Stimulated activated CD4-positive, alpha-beta T cell treated with anti-CD3 and anti-CD28 coated beads, Interleukin-12 subunit alpha, Interleukin-12 subunit beta, amount 100 ng/mL, for 4 hours (primary cell): ENCODE measurements around the gene MINAR1.
"Not testable (repeated sequence)": the region's sequence is repeated elsewhere in the genome, so short reads cannot be mapped to it uniquely, and the experiment has no call there.

ENCODE experiments used
- DNase-seq: peaks from one replicate; pipeline ENCODE4 v3.0.0-alpha.2; 2020

Gene MINAR1, protein sequence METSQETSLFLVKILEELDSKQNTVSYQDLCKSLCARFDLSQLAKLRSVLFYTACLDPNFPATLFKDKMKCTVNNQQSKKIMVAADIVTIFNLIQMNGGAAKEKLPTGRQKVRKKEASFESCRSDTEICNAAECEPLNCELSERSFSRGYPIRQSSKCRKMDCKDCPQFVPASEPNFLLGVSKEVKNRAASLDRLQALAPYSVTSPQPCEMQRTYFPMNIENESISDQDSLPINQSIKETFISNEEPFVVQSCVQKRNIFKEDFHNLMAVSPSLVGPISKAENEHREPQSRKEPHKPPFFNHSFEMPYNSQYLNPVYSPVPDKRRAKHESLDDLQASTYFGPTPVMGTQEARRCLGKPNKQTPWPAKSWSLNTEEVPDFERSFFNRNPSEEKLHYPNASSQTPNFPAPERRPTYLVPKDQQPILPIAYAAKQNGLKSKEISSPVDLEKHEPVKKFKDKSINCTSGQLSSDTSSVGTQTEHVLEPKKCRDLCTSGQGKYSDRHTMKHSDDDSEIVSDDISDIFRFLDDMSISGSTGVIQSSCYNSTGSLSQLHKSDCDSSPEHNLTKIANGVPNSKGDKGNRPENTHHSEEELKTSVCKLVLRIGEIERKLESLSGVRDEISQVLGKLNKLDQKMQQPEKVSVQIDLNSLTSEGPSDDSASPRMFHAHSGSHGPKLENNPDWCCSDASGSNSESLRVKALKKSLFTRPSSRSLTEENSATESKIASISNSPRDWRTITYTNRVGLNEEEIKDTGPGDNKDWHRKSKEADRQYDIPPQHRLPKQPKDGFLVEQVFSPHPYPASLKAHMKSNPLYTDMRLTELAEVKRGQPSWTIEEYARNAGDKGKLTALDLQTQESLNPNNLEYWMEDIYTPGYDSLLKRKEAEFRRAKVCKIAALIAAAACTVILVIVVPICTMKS

DNA sequence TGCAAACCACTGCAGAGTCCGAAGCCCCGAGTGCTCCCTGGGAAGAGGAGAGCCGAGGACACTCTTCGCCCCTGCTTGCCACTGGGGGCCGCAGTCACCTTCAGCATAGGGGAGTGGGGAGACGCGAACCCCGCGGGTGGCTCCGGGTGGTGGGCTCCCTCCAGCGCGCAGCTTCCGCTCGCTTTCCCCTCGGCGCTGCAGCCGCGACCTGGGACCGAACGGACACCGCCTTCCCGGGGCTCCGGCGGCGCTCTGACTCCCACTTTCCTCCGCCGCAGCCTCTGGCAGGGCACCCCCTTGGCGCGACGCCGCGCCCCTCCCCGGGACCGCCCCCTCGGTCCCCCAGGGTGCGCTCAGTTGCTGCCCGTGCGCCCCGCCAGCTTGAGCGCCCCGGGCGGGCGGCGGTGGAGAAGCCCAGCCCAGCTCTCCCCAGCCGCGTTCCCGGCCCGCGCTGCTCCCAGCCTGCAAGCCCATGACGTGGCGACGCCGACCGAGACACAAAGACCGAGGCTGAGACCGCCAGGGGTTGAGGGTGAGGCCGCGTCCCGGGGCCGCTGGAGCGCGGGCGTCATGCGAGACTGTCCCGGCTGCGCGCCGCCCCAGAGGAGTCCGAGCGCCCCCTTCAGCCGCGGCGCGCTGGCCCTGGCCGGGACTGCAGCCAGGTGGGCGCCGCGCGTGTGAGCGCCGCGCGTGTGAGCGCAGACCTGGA, at the start of gene MINAR1:
Gene MINAR1, plus strand, starts transcription at position 701 of the 709 bp plus-strand sequence. CDS start 23,812 bp downstream, outside the sequence.
- peak; percentile 10 for DNase-seq

DNA sequence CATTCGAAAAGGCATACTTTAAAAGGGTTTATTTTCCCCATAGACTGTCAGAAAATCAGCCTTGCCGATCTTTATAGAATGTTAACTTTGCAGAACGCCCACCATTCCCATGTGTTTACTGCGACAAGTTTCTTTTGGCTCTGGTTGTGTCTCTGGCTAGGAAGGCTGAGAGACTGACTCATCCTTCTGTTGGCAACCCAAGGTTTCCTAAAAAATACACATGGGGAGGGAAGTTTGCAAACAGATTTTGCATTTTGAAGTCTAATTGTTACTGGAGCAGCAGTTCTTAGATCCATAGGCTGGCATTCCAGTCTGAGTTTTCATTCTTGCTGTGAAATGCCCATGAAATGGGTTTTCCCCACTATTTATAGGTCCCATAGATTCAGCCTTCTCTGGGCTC, 37.9 kb upstream of the MINAR1 start:
- no peak for DNase-seq

DNA sequence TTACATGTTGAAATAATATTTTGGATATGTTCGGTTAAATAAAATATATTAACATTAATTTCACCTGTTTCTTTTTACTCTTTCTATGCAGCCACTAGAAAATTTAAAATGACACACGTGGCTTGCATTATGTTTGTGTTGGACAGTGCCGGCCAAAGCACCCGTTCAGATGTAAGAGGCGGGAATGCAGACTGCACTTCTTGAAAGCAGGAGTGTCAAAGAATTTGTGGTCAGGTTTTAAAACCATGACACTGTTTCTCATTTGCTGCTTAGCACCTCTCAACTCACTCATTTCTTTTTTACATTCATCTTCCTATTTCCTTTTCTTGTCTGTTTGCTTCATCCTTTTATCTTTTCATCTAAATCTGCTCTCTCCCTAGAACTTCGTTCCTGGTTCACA, 35.3 kb upstream of the MINAR1 start:
- DNase-seq, result no peak

GRCh38 chr15:79397269-79397910, 34.7 kb upstream of the MINAR1 start:
- DNase-seq, result no peak

- DNase-seq, result no peak
Observed at GRCh38 chr15:79399606-79400005, 32.5 kb upstream of the MINAR1 start.

DNA sequence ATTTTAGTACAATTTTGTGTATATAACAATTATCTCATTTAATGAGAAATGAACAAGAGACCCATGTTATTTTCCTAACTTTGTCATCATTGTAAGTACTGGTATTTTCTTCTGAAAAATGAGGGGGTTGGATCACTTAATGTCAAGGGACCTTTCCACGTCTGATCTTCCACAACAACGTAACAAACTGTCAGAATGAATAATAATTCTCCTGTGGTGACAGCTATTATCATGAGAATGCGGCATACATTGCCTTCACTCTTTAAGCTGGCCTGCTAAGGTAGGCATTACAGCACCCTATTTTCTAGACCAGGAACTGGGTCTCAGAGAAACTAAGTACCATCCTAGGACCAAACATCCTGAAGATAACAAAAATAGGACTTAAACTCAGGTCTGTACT, 31.5 kb upstream of the MINAR1 start:
- DNase-seq, result no peak

DNA sequence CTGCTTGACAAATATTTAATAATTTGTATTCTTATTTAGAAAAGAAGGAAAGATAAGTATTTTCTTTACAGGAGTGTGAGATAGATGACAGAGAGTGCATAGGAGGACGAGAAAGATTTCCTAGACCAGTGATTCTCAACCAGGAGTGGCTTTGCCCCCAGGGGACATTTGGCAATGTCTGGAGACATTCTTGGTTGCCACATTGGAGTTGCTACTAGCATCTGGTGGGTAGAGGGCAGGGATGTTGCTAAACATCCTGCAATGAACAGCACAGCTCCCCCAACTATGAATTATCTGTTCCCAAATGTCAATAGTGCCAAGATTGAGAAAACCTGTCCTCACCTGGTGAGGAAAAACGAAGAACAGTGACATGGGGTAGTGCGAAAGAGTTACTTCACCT, 30.8 kb upstream of the MINAR1 start:
- DNase-seq, result no peak

- no peak for DNase-seq
Observed at GRCh38 chr15:79402136-79402535, 30.0 kb upstream of the MINAR1 start.

DNA sequence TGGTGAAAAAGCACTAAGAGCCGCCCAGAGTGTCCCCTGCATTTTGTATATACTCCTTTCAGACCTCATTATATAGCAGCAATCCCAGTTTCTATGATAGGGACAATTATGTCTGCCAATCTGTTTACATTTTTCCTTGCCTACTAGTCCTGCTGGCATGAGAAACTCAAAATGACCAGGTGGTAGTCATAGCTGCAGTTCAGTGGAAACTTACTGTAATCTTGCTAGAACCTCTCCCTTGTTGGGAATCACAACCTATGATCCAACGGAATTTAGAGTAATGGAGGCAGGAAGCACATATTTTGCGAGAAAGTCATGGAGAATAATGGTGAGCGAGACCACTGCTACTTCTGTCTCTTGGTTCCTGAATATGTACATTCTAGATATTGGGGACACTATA, 28.6 kb upstream of the MINAR1 start:
- no peak for DNase-seq

- no peak for DNase-seq
Observed at GRCh38 chr15:79406210-79406609, 25.9 kb upstream of the MINAR1 start.

DNA sequence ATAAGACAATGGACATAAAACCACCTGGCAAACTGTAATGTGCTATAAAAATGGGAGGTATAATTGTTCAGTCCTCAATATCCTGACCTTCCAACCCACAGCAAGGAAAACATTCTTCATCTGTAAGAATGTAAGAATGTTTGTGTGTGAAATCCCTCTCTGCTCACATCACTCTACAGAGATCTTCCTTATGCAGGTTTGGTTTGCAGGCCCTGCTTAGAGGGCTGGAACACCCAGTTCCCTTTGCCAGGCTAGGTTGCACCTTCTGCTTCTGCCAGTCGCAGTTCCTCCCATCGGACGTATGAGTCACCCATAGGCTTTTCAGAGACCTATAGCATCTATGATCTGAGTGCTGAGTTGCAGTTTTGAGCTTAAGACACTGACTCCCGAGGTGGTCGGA, 24.1 kb upstream of the MINAR1 start:
- no peak for DNase-seq

GRCh38 chr15:79410237-79410636, 21.9 kb upstream of the MINAR1 start:
- DNase-seq, result no peak

DNA sequence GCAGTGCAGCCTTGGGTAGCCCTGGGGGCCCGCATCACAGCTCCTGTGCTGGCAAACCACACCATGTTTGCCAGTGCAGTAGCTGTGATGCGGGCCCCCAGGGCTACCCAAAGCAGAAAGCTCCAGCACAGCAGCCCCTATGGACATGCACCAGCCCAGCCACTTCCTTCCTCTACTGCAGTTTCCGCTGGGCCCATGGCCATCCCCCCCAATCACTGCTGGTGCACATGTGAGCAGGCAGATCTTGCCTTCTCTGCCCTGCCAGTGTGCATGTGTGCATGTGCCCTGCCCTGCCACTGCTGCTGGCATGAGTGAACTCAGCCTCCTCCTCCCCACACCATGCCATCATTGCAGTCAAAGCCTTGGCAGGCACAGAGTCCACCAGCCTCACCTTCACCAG, 20.1 kb upstream of the MINAR1 start:
- DNase-seq, result no peak

GRCh38 chr15:79412429-79412828, 19.7 kb upstream of the MINAR1 start:
- no peak for DNase-seq

- DNase-seq, result no peak
Observed at GRCh38 chr15:79416876-79417275, 15.3 kb upstream of the MINAR1 start.

DNA sequence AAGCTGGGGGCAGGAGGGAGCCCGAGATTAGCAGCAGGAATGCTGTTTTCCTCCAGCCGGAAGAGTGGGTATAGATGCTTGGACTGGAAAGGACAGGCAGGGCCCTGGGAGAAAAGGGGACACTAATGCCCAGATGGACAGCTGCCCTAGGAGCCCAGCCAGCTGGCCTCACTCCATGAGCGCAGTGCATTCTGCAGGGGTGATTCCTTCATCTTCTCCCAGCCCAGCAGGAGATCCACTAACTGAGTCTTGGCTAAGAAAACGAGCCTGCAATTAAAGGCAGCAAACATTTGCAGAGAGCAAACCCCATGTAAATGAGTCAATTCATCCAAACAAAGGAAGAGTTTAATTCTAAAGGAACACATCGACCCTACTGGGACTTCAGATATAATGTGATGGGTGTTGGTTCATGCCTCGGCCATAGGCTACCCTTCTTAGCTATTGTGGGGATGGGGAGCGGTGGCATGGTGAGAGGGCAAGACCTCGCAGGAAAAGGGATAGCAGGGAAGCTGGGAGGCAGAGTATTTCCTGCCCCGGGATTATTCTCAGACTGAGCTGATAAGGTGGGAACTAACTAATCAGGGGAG, 13.3 kb upstream of the MINAR1 start:
- no peak for DNase-seq

DNA sequence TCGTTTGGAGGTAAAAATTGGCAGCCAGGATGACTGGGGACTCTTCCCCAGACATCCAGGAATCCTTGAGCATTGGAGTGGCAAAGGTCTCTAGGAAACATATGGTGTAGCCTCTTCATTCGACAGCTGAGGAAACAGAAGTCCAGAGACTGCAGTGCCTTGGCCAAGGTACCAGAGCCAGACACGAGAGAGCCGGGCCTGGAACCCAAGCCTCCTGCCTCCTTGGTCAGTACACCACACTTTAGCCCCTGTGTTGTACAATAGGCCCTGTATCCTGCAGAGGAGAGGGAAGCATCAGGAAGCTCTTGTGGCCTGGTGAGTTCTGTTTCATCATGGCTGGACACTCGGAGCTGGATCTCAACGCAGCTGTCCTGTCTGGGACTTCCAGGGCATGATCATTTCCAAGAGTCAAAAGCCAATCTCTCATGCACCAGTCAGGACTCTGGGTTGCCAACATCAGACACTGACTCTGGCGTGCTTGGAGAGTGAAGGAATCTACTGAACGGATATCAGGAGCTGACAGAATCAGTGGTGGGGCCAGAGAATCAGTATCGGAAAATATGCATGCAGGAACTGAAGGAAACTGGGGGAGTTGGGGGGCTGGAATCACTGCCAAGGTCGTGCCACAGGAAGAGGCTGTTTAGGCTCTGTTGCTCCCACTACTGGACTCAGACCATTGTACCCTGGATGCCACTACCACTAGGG, 6.4 kb upstream of the MINAR1 start:
- DNase-seq, result no peak

GRCh38 chr15:79426899-79427298, 5.2 kb upstream of the MINAR1 start:
- DNase-seq, result not testable (repeated sequence)

DNA sequence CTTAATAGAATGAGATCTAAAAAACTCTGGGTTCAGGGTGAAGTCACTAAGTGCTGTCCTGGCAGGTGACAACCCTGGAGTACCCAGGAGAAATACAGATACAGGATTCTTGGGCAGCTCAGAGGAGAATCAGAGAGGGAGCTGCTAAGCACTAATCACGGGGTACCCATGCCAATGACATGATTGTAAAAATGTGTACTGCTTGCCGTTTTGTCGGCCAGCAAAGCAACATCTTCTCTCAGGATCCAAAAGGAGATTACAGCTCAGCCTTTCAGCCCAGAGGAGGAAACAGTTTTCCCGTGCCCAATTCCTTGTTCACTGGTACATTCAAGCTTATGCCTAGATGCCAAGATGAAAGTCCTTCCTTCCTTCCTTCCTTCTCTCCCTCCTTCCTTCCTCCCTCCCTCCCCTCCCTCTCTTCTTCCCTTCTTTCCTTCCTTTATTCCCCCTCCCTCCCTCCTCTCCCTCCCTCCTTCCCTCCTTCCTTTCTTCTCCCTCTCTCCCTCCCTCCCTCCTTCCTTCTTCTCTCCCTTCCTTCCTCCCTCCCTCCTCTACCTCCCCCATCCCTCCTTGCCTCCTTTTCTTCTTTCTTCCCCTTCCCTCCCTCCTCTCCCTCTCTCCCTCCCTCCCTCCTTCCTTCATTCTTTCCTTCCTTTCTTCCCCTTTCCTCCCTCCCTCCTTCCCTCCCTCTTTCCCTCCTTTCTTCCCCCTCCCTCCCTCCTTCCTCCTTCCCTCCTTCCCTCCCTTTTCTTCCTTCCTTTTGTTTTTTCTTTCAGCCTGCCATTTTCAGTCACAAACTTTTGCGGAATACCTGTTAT, 4.1 kb upstream of the MINAR1 start:
- DNase-seq, result no peak

- DNase-seq, result no peak
Observed at GRCh38 chr15:79430901-79431635, 1.1 kb upstream of the MINAR1 start.
